ENCODE measurements around the gene PLXDC2.

GRCh38 chr10:19818876-19819275 is 2.6 kb downstream of the PLXDC2 start:
- no peak for TF ChIP-seq CTCF (IDR thresholded peaks at IDR 0.05)
- no peak for TF ChIP-seq REST (IDR thresholded peaks at IDR 0.05; ENCODE audit: insufficient read depth in 1 of 2, low read depth in 2 of 2, low read length in 1 of 2)

Measured in Panc1 (cell line).